DOHH2 (cell line): ENCODE measurements around the gene IRS1.

ENCODE experiments used
- CTCF ChIP-seq: fragments of 200-600 bp; sonication (generic); IDR thresholded peaks from one replicate; pipeline ENCODE4 v1.5.1; 2014; ENCODE audit warnings: antibody characterized with exemption, mild to moderate bottlenecking, low read depth, low read length; ENCODE audit not compliant: poor library complexity, severe bottlenecking
- EZH2phosphoT487 ChIP-seq: fragments of 200-600 bp; sonication (generic); IDR thresholded peaks from 2 replicates; pipeline ENCODE4 v1.6.1; 2017; ENCODE audit warnings: borderline replicate concordance, mild to moderate bottlenecking, antibody characterized with exemption, low read length, moderate library complexity, mixed read lengths

GRCh38 chr2:226726546-226726945, 73.1 kb downstream of the IRS1 start:
- TF ChIP-seq CTCF (no peak), EZH2phosphoT487 (no peak)
